Stimulated activated naive CD4-positive, alpha-beta T cell (primary cell): Measurements from ENCODE around the gene ANKH.
A peak's percentile ranks its signal among the peaks of the same experiment; 100 is the strongest.

Source experiments
- DNase-seq, 6 experiments: peaks; one replicate each; lab custom pipeline; 2025; lab: John Stamatoyannopoulos, UW

ANKH gene

GRCh38 chr5:14685757-14686156, 185.8 kb downstream of the ANKH start:
- DNase-seq, result peak in 5 of 6 experiments; percentile 6 to 67 (median 46)

- DNase-seq, result no peak
Measured at GRCh38 chr5:14684757-14685156, 186.8 kb downstream of the ANKH start.

- no peak for DNase-seq
Measured at GRCh38 chr5:14683906-14684455, 187.6 kb downstream of the ANKH start.

- DNase-seq, result no peak
Measured at GRCh38 chr5:14681236-14681752, 190.3 kb downstream of the ANKH start.

- no peak for DNase-seq
Measured at GRCh38 chr5:14679595-14679994, 192.0 kb downstream of the ANKH start.

- DNase-seq, result no peak
Measured at GRCh38 chr5:14678773-14679334, 192.7 kb downstream of the ANKH start.

- DNase-seq, result no peak
Measured at GRCh38 chr5:14676320-14676719, 195.3 kb downstream of the ANKH start.

- DNase-seq, result no peak
Measured at GRCh38 chr5:14675865-14676300, 195.7 kb downstream of the ANKH start.

- DNase-seq, result no peak
Measured at GRCh38 chr5:14674983-14675854, 196.4 kb downstream of the ANKH start.

- no peak for DNase-seq
Measured at GRCh38 chr5:14673443-14673842, 198.1 kb downstream of the ANKH start.

GRCh38 chr5:14672484-14673394, 198.8 kb downstream of the ANKH start:
- no peak for DNase-seq

- DNase-seq, result no peak
Measured at GRCh38 chr5:14672082-14672481, 199.5 kb downstream of the ANKH start.

- DNase-seq, result no peak
Measured at GRCh38 chr5:14671414-14671813, 200.2 kb downstream of the ANKH start.

GRCh38 chr5:14669975-14670374, 201.6 kb downstream of the ANKH start:
- DNase-seq, result no peak

- no peak for DNase-seq
Measured at GRCh38 chr5:14669415-14669814, 202.2 kb downstream of the ANKH start.

- no peak for DNase-seq
Measured at GRCh38 chr5:14668181-14668591, 203.4 kb downstream of the ANKH start.

GRCh38 chr5:14667770-14668169, 203.8 kb downstream of the ANKH start:
- no peak for DNase-seq

GRCh38 chr5:14667290-14667689, 204.3 kb downstream of the ANKH start:
- no peak for DNase-seq

- DNase-seq, result no peak
Measured at GRCh38 chr5:14666357-14666756, 205.2 kb downstream of the ANKH start.

- DNase-seq, result peak; percentile 17 to 38 (median 20)
Measured at GRCh38 chr5:14665949-14666348, 205.6 kb downstream of the ANKH start.

- peak in 3 of 6 experiments; percentile 10 to 40 (median 24) for DNase-seq
Measured at GRCh38 chr5:14665101-14665822, 206.3 kb downstream of the ANKH start.
